NT2/D1 (cell line): ENCODE results near the gene ADK.

Experiments used
- YY1 ChIP-seq: IDR thresholded peaks from 2 replicates; pipeline ENCODE4 v1.6.1; 2011; ENCODE audit not compliant: insufficient read length, insufficient read depth
- ZNF274 ChIP-seq: IDR thresholded peaks from 2 replicates; pipeline ENCODE4 v1.6.1; 2011; ENCODE audit warnings: mild to moderate bottlenecking, low read depth, low read length

- TF ChIP-seq YY1 (no peak), ZNF274 (no peak)
These were observed 226.5 kb downstream of the ADK start for GRCh38 chr10:74377476-74377875.
